ENCODE results near the gene ACSS3.

ACSS3 gene

GRCh38 chr12:81231574-81232368 is 153.9 kb downstream of the ACSS3 start:
- no peak for DNase-seq

- no peak for DNase-seq
These were observed 167.6 kb downstream of the ACSS3 start for GRCh38 chr12:81245458-81245857.

- DNase-seq, result no peak
These were observed 168.2 kb downstream of the ACSS3 start for GRCh38 chr12:81245907-81246570.

DNA sequence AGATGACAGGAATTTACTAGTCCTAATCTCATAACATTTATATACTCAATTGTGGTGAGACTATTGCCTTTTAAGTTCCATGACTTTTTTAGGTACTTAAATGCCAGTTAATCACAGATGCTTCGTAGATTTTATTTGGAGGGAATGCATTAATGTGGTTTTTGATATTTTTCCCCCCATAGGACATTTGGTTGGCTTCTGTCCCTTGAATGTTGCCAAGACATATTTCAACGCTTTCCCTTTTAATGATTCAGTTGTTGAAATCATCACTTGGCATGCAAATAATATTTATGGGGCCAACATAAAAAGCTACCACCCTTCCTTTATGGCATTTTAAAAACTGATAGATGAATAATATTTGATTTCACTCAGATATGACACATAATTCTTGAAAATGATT is 172.1 kb downstream of the ACSS3 start:
- DNase-seq, result no peak

GRCh38 chr12:81252228-81252627 is 174.3 kb downstream of the ACSS3 start:
- DNase-seq, result no peak

GRCh38 chr12:81253360-81253759 is 175.5 kb downstream of the ACSS3 start:
- no peak for DNase-seq

GRCh38 chr12:81255456-81255855 is 177.6 kb downstream of the ACSS3 start:
- DNase-seq, result no peak

- no peak for DNase-seq
These were observed 178.1 kb downstream of the ACSS3 start for GRCh38 chr12:81255947-81256346.

DNA sequence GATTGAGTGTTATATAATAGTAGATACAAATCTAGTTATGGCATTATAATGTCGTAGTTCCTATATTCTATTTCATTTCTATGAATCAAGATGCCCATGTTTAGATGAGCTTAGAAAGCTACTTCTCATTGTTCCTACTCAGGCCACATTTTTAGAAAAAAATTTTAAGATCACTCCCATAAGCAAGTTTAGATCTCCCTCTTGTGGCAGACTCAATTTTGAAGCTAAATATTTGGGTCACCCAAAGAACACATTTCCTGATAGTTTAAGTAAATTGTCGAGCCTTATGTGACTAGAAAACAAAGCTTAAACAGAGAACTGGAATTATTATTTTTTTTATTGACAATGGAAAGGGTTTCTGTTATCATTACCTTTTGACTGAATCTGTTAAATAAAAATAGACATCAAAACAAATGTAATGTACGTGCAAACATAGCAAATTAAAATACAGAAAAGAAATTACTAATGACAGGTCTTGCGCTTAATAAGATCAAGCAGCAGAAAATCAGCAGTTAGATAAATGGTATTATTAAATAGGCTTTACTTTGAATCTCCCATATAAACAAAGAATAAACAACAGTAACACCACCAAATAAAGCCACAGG is 180.2 kb downstream of the ACSS3 start:
- no peak for DNase-seq

- DNase-seq, result no peak
These were observed 181.5 kb downstream of the ACSS3 start for GRCh38 chr12:81259360-81259759.

GRCh38 chr12:81261508-81262207 is 183.8 kb downstream of the ACSS3 start:
- DNase-seq, result no peak

DNA sequence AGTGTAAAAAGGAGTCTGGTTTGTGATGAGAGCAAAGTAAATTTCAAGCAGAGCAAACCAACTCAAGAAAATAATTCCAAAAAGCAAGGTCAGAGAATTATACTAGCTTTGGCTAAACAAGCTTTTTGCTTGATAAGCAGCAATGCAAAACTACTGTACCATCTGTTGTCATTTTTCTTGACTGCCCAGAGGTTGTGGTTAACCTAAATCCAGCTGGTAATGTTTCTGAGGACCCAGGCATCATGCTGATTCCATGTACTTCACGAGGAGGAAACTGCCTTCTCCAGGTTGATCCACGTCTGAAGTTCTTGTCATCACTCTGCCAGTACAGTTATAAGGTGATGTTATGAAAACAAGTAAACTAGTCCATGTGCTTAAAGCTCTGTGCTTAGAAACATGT is 185.2 kb downstream of the ACSS3 start:
- DNase-seq, result no peak

- DNase-seq, result no peak
These were observed 192.5 kb downstream of the ACSS3 start for GRCh38 chr12:81270385-81270784.

GRCh38 chr12:81274637-81275529 is 197.0 kb downstream of the ACSS3 start:
- DNase-seq, result no peak

GRCh38 chr12:81284137-81284536 is 206.3 kb downstream of the ACSS3 start:
- DNase-seq, result no peak

DNA sequence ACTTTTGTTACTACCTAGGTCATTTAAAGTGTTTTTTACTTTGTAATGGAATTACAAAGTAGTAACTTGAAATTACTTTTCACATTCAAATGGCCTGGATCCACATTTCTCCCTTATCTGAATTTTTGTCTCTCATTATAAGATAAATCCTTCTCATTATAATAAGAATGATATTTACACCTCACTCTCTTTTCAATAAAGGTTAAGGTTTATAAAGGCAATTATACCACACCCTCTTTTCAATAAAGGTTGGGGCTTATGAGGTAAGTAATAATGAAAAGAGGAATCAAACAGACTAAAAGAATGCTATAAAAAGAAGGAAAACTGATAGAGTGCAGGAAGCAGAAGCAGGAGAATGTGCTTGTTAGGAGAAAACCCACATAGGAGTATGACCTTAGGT is 210.8 kb downstream of the ACSS3 start:
- no peak for DNase-seq

DNA sequence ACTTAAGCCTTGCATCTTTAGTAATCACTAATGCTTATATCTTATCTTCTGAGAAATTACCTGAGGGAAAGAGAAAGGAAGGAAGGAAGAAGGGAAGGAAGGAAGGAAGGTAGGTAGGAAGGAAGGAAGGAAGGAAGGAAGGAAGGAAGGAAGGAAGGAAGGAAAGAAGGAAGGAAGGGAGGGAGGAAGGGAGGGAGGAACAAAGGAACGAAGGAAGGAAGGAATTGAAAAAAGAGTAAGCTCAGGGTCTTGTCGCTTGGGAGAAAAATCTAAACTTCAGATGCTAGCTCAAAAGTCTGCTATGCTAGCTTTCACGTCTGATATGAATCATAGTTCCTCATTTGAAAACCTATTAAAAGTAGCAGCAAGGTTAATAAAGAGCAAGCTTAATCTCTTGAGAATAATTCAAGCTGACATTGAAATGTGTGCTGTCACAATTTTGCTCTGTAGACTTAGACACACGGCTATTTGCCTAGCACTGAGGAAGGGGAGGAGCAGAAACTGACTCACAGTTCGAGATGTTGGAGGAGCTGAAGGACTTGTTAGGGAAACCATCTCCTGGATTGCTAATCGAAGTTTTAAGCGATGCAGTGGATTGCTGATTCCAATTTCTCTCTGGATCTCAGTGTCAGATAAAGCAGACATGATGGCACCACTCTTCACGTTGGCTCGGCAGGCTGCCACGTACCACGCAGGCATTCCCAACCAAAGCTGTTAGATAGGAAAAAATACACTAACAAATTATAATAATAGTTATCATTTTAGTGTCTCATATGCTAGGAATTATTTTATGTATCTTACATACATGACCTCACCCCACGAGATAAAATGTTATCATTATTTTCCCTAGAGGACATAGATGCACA is 216.7 kb downstream of the ACSS3 start:
- DNase-seq, result no peak

DNA sequence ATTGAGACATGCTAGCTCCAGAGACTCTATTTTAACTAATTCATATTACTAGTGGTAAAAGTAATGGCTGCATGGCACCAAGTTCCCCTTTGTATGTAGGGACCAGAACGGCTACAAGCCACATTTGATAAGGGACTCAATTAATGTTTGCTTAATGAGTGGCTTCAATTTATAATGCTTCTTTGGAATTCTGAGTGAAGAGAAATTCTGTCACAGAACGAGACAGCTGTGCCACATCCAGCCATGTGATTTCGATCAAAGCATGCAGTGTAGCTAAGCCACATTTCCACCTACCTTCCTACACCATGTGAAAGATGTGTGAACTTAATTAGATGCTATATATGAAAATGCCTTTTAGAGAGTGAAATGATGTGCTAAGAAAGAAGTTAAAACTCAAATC is 217.4 kb downstream of the ACSS3 start:
- no peak for DNase-seq

- DNase-seq, result no peak
These were observed 218.9 kb downstream of the ACSS3 start for GRCh38 chr12:81296556-81297305.

GRCh38 chr12:81297601-81298000 is 219.7 kb downstream of the ACSS3 start:
- DNase-seq, result no peak

GRCh38 chr12:81300454-81300853 is 222.6 kb downstream of the ACSS3 start:
- no peak for DNase-seq

Data from central memory CD4-positive, alpha-beta T cell (primary cell).